GM18909 (cell line): Measurements from ENCODE around the gene TRIP4.
"Not testable (repeated sequence)": the region's sequence is repeated elsewhere in the genome, so short reads cannot be mapped to it uniquely, and the experiment has no call there.

Source experiments
- ATAC-seq: cut with Tn5 transposase; IDR thresholded peaks from one replicate; pipeline ENCODE4 v1.9.1; 2021; ENCODE audit warnings: mild to moderate bottlenecking; ENCODE audit not compliant: unreplicated experiment, poor library complexity

TRIP4 gene

DNA sequence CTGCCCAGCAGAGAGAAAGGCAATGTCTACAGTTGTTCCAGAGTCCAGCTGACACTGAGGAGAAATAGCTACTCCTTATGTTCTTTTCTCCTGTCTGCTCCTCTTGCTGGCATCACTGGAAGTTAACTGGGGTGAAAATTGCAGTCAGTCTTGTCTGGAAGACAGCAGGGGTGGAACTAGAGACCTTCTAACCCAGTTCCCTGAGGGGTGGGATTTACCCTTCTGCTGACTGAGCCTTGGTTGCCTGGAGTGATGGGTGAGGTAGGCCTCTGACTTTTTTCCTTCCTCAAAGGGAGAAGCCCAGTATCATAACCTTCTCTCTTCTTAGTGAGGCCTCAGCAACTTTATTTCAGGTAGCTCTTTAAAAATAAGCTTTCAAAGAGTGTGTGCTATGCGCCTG lies 88.9 kb downstream of the TRIP4 start:
- no peak for ATAC-seq

DNA sequence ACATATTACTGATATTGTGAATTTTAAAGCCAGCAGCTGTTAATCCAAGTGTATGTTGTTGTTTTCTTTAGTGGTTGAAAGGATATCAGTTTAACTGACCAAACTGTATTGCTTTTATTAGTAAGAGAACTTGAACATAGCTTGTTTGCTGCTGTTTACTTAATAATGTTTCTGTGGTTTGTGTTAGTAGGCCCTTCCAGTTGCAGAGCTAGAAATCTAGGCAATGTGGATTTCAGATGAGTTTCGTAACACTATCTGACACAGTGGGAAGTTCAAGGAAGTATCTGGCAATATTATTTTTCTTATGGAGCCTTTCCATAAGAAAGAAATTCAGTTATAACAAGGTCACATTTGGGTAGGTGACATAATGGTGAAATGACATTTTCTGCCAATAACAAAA lies 91.2 kb downstream of the TRIP4 start:
- ATAC-seq, result no peak

DNA sequence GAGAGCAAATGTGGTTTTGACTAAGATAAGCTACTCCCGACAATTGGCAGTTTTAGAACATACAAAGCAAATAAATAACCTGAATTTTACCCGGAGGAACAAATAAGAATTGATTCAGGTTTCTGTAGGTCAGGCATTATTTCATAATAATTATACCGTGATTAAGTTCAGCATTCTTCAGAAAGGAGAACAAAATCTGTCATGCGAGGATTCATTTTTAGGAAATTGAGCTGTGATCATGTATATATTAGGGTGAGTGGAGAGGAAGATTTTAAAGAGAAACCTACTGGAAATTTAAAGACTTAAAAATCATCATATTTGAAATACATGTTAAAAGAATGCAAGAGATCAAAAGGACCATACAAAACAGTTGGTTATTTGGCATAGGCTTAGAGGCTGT lies 93.3 kb downstream of the TRIP4 start:
- no peak for ATAC-seq

DNA sequence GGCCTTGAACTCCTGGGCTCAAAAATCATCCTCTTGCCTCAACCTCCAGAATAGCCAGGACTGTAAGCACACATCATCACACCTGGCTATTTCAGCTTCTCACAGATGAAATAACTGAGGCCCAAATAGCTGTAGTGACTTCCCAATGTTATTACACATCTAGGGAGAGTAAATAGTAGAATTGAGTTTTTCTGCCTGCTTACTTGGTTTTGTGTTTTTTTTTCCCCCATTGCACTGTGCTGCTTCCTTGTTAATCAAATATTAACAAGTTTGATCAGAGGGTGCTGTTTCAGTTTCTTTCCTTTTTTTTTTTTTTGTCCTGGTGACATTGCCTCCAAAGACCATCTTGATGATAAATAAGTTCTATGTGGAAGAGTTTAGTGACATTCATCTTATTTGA lies 96.1 kb downstream of the TRIP4 start:
- ATAC-seq, result no peak

DNA sequence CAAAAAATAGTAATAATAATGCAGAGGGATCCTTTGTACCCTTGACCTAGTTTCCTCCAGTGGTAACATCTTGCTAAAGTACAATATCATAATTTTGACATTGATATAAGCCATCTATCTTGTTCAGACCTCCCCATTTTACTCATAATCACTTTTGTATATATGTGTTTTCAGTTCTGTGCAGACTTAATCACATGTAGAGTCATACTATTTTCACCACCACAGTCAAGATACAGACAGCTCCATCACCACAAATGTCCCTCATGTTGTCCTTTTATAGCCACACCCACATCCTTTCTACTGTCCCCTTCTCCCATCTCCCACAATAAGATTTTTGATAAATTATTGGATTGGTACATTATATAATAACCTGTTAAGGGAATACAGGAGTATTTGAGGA lies 98.2 kb downstream of the TRIP4 start:
- no peak for ATAC-seq

DNA sequence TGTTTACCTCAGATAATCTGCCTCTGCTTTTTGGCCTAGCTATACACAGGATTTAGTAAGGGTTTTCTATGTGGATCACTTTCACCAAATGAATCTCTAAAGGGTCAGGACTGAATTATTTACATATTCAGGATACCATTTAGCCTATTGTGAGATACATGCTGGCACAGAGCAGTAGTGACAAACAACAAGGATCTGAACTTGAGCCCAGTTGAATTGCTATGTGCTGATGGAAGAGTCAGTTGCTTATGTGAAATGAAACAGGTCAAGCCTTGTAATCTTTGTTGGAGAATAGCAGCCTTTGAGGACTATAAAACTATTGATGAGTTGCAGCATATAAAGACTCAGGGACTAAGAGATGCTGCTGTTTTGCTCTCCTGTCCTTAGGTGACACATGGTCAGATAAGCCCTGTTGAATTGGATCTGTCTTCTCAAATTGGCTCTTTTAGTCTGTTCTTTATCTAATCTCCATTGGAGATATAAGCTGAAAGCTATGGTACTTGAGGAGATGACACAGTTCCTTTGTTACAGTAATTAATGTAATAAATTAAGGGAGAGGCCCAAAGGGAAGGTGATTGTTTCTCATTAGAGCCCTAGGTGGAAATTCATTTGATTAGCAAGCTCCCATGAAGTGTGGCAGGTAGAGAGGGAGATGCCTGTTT lies 103.1 kb downstream of the TRIP4 start:
- no peak for ATAC-seq

DNA sequence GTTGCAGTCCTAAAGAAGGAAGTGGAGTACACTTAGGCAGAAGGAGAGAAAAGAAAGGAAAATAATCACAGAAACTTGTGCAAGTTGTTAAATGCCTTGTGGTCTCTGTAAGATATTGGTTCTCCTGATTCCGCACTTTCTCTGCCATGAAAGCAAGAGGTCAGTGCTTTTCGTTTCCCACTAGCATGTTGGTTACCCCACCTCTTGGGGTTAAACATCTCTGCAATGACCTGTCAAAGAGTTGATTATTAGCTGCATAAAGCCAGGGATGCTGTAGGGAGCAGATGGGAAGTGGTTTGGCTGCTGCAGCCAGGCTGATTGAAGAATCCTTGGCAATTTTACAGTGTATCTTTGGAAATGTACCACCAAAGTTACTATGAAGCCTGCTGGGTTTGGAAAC lies 106.0 kb downstream of the TRIP4 start:
- ATAC-seq, result no peak

DNA sequence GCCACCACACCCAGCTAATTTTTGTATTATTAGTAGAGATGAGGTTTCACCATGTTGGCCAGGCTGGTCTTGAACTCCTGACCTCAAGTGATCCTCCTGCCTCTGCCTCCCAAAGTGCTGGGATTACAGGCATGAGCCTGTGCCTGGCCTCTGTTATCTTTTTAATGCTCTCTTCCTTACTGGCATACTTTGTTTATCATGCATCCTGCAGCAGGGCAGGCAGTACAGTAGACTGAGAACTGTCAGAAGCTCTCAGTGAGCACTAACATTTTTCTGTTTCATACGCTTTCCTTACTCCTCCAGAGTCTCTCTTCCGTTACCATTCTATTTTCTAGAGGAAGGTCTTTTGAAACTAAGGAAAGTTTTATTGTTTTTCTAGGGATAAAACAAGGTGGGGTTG lies 108.3 kb downstream of the TRIP4 start:
- not testable (repeated sequence) for ATAC-seq

DNA sequence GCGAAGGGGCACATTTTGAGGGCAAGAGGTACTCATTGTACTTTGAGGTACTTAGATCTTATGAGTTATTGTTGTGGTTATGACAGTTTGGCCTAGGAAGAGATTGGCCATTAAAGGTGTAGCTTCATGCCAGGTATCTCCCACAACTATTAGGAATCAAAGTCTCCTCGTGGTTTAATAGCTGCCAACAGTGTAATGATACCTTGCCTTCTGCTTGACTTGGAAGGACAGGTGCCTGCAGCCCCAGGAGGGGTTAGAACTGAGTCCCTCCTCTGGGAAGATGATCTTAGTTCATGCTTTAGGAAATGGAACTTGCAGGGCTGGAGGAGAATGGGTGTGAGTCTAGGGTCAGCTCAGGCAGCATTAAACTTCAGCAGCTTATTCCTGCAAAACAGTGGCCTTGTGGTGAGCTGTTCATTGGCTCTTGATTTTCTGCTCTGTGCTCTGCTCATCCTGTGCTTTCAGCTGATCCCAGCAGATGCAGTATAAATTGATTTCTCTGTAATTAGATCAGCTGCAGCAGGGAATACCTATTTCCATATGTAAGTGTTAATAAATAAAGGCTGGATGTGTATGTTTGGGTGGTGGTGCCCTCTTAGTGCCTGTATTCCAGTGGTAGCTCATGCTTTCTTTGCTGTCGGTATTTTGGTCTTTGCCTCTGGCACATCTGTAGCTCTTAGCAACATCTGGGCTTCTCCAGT lies 113.2 kb downstream of the TRIP4 start:
- no peak for ATAC-seq

DNA sequence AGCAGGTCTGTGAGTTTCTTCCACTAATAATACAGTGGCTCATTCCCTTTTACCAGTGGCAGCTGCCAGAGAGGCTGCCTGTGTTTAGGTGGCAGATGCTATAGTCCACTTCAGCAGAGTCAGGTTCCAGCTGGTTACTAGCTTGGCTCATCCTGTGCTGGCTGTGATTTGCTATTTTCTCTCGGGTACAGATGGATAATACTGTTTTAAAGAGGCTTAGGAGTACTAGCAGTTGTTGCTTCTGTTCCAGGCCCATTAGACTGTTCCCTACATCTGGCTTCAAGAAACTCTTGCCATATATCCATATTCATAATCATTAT lies 113.7 kb downstream of the TRIP4 start:
- ATAC-seq, result no peak

DNA sequence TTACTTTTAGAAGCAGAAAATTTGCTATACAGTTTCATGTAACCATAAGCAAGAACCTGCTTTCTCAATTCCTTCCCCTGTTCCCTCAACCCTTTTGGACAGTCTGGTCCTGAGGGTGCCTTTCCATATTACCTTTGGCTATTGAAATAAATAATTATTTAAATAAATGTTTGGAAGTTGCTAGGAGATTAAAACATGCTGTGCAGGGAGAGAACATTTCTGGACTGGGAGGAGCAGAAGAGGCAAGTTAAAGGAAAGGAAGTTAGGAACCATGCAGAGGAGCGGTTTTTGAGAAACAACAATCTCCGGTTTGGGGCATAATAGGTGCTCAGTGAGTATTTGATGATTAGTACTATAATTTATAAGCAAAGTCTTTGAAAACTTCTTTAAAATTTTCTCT lies 114.5 kb downstream of the TRIP4 start:
- ATAC-seq, result no peak

DNA sequence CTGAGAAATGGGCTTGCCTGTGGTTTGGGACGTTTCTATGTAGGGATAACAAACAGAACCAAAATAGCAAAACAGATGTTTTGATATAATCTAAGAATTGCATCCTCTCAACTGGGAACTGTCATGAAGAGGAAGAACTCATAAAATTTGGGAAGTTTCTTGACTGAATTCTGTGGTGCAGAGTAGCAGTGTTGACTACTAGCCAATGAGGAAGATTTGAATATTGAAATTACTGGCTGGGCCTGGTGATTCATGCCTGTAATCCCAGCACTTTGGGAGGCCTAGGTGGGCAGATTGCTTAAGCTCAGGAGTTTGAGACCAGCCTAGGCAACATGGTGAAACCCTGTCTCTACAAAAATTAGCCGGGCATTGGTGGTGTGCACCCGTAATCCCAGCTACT lies 114.9 kb downstream of the TRIP4 start:
- ATAC-seq, result no peak

DNA sequence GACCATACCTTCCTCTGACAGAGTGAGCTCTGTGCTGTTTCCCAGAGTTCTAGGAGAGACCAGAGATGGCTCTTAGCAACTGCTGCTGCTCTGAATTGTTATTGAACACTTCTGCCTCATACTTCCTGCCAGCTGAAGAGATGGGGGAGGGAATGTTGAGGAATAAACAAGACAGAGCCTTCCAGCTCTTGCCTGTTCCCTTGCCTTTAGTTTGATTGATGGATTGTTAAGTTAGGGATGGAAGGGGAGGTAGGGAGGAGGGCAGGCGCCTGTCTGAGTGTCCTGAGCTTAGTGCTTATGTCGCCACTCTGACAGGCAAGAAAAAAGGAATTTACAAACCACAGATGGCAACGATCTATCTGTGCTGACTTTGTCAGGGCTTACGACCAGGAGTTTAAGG lies 115.6 kb downstream of the TRIP4 start:
- ATAC-seq, result no peak

DNA sequence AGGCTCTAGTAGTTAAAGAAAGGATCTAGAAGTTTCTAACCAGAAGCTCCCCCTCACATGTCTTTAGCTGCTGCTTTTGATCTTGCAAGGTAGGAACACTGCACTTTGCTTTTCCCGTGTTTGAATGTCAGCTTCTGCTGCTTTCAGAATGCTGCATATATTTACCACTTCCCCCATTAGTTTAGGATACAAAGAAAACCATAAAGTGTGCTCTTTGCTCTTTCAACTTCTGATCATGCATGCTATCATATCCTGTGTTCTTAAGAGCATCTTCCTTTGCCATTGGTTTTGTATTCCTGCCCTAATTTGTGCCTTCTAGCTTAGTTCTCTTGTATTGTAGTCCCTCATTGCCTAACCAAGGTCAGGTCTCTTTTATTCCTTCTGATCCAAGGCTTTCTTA lies 116.0 kb downstream of the TRIP4 start:
- no peak for ATAC-seq
